GM19099 (cell line): ENCODE data around the gene RAB22A.

Experiments
- POLR2A ChIP-seq: IDR thresholded peaks from 3 replicates; pipeline ENCODE4 v1.6.1; 2011; ENCODE audit warnings: low read depth; ENCODE audit not compliant: insufficient read length; ENCODE audit errors: extremely low read depth

The RAB22A gene

DNA sequence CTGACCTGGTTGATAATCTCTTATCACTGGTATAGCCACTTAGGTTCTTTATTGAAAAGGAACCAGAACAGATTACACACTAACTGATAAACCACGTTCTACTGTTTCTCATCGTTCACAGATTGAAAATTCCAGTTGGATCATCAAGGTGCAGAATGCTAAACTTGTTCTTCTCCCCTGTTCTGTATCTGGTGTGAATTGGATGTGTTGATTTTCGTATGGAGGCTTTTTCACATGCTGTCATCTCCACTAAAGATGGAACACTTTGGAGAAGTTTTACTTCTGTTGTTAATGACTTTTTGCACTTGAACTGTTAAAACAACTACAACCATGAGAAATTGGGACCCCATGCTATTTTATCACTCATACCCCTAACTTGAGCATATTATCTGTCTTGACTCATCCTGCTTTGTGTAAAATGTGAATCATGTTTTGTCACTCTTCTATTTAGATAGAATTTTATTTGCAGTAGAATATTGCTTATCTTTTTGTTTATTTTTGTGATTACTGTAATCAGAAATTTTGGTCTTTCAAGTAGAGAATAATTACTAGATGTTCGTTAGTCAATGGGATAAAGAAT lies 97.0 kb downstream of the RAB22A start:
- TF ChIP-seq POLR2A = no peak

DNA sequence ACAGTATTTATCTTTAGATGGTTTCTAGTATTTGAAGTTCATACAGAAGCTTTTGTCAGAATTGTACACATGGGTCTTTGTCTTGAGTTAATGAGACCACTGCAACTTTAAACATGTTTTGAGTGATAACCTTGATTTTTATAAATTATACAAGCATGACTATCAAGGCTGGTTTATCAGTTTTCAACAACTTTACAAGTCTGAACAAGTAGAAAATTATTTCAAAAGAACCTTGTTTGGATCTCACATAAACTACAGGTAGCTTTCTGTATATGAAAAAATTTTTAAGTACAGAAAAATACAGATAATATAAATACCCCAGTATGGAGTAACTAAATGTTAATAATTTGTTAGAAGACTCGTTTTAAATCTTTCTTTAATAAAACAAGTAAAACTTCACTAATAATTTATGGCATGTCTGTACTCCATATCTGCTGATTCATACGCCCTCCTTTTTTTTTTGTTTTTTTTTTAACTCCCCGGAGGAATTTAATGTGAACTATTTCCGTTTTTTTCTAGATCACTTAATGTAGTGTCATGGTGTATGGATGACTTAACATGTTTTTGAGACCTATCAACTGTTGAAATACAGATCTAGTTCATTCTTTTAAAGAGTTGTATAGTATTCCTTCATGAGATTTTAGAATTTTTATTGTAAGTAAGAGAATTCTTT lies 97.8 kb downstream of the RAB22A start:
- no peak for TF ChIP-seq POLR2A

DNA sequence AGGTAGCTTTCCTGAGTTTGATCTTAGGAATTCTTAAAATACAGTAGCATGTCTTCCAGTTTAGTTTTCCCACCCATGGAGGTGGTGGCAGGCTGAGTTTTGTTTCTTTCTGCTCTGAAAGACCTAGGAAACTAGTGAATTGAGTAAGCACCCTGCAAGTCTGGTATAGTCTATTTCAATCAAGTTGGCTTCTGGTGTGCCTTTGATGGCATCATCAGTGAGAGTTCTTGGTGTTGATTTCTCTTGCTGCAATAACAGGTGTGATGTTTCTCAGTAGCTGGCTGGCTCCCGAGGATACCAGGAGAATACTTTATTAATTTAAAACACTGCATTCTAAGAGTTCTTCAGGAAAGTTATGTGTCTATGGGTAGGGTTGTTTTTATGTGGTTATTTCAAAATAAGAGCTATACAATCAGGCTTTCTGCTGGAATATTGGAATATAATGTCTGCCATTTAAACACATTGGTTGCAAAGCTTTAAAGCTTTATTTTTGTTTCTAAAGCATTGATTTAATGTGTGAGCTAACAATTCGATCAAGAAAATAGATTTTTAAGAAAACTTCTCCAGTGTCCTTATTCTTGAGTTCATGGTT lies 98.5 kb downstream of the RAB22A start:
- no peak for TF ChIP-seq POLR2A

DNA sequence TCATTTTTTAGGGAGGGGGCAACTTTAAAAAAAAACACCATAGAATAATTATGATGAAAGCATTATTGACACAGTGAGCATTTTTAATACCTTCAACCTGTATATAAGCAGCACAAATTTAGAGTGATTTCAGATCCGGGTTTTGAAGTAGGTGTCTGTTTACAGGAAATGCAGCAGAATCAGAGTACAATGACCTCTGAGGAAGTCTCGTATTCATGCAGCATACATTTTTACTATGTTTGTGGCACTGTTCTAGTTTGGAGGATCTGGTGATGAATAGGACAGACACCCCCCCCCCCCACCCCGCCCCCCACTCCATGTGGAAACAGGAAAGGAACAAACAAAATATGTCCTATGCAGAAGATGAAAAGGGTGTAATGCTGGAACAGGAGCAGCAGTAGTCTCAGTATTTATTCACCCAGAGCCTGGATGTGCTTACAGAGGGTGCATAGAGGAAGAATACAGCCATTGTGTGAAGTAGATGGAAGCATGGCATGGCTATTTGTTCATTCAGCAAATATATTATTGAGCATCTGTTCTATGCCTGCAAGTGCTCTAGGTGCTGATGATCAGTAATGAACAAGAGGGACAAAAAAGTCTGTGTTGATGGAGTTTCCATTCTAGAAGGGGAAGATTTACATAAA lies 99.2 kb downstream of the RAB22A start:
- TF ChIP-seq POLR2A = no peak

DNA sequence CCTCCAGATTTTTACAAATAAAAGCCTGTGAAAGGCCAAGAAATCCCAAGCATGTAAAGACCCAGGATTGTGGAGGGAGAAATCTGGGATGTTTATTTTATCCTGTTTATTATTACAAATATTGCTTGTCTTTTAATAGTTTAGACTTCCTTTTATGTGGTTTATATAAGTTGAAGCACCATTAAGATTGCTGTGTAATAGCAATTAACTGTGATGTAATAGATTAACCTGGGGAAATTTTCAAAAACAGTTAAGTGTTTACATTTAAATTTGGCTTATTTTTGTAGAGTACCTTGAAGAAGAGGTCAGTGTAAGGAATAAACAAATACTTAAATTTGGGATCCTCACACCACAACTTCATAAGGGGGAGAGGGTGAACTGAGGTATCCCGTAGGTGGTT lies 106.5 kb downstream of the RAB22A start:
- TF ChIP-seq POLR2A = no peak

DNA sequence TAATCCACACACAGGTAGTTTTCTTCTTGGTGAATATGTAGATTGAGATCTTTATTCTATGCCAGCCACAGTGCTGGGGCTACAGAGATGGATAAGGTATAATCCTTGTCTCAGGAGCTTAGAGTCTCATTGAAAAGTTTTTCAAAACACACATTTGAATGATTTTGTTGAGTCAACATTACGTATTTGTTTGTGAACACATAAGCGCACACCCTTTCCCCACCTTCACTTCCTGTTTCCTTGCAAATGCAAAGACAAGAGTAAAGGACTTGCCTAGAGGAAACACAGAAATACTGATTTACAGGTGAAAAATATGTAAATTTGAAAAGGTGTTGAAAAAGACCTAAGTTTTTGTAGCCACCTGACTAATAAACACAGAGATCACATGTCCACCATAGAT lies 107.3 kb downstream of the RAB22A start:
- no peak for TF ChIP-seq POLR2A
